ENCODE results near the gene PRRC2B. TPM values are rescaled to one million over a fixed set of nuclear protein-coding genes. Genes with fewer than 3 reads are reported as not detected.

PRRC2B gene
- total RNA-seq, 1 experiment from 2014 or later, result 170 TPM

DNA sequence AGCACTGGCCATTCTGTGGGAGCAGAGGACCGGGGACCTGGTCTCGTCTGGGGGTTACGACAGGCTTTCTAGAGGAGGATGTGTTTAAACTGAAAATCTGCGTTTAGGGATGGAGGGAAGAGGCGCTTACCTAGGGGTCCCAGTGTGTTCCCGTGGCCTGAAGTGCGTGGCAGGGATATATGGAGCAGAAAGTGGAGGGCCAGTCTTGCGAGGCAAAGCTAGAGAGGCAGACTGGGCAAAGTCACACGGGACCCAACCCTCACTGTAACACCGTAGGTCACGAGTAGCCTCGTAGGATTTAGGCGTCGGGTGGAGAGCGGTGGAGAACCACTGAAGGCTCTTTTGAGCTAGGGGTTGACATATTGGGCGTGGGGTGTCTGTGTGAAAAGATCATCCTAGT lies 76.1 kb downstream of the PRRC2B start:
- Histone ChIP-seq H3K9me3 (ENCODE audit: control insufficient read depth in 1 of 2, insufficient read depth in 1 of 2, low read depth in 1 of 2, low read length in 2 of 2) (no peaks in the 10 kb centered on the region), H3K9ac (ENCODE audit: low read length) (no peak overlapping the region), H4K20me1 (ENCODE audit: insufficient read depth) (no peaks in the 10 kb centered on the region), H2AFZ (ENCODE audit: low read depth, low read length, poor library complexity, severe bottlenecking) (no peak overlapping the region), H3K36me3 (ENCODE audit: control insufficient read depth in 1 of 2, insufficient read depth in 2 of 2, low read length in 2 of 2) (peaks cover 68 to 73% of the 10 kb centered on the region in 2 experiments), H3K79me2 (ENCODE audit: insufficient read depth, low read length) (peaks cover 85% of the 10 kb centered on the region), H3K9me2 (ENCODE audit: insufficient read depth) (no peaks in the 10 kb centered on the region), H3K4me2 (ENCODE audit: low read length) (no peak overlapping the region), H3K4me3 (replicated peaks in 1 of 2; ENCODE audit: low read depth in 1 of 2, low read length in 2 of 2) (no peak overlapping the region), H3K27me3 (ENCODE audit: insufficient read depth, low read length) (no peaks in the 10 kb centered on the region), H3K27ac (ENCODE audit: low read depth, low read length) (no peak overlapping the region), H3K4me1 (ENCODE audit: control insufficient read depth in 1 of 2, insufficient read depth in 2 of 2, low read length in 2 of 2) (no peaks in the 10 kb centered on the region)
- BruUV-seq (replicated peaks), result no TSS peak
- intact Hi-C loops (cut with micrococcal nuclease), result no loop called here
- DNase-seq (ENCODE audit: low read depth, low spot score), result no peak
- ATAC-seq, result no peak
- ChIA-PET RAD21 (ENCODE audit: low non-redundant PET in 1 of 2, low total read pairs in 2 of 2, uncharacterized antibody in 2 of 2, unreplicated experiment in 2 of 2) (no interaction called here), CTCF (no interaction called here), POLR2A (no interaction called here)
- no peak for TF ChIP-seq ZFX (IDR thresholded peaks at IDR 0.05)
- TF ChIP-seq, protein P1, sequence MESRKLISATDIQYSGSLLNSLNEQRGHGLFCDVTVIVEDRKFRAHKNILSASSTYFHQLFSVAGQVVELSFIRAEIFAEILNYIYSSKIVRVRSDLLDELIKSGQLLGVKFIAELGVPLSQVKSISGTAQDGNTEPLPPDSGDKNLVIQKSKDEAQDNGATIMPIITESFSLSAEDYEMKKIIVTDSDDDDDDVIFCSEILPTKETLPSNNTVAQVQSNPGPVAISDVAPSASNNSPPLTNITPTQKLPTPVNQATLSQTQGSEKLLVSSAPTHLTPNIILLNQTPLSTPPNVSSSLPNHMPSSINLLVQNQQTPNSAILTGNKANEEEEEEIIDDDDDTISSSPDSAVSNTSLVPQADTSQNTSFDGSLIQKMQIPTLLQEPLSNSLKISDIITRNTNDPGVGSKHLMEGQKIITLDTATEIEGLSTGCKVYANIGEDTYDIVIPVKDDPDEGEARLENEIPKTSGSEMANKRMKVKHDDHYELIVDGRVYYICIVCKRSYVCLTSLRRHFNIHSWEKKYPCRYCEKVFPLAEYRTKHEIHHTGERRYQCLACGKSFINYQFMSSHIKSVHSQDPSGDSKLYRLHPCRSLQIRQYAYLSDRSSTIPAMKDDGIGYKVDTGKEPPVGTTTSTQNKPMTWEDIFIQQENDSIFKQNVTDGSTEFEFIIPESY (IDR thresholded peaks at IDR 0.05; ENCODE audit: extremely low read depth, insufficient replicate concordance, low read length), result no peak
- TF ChIP-seq, protein P2, sequence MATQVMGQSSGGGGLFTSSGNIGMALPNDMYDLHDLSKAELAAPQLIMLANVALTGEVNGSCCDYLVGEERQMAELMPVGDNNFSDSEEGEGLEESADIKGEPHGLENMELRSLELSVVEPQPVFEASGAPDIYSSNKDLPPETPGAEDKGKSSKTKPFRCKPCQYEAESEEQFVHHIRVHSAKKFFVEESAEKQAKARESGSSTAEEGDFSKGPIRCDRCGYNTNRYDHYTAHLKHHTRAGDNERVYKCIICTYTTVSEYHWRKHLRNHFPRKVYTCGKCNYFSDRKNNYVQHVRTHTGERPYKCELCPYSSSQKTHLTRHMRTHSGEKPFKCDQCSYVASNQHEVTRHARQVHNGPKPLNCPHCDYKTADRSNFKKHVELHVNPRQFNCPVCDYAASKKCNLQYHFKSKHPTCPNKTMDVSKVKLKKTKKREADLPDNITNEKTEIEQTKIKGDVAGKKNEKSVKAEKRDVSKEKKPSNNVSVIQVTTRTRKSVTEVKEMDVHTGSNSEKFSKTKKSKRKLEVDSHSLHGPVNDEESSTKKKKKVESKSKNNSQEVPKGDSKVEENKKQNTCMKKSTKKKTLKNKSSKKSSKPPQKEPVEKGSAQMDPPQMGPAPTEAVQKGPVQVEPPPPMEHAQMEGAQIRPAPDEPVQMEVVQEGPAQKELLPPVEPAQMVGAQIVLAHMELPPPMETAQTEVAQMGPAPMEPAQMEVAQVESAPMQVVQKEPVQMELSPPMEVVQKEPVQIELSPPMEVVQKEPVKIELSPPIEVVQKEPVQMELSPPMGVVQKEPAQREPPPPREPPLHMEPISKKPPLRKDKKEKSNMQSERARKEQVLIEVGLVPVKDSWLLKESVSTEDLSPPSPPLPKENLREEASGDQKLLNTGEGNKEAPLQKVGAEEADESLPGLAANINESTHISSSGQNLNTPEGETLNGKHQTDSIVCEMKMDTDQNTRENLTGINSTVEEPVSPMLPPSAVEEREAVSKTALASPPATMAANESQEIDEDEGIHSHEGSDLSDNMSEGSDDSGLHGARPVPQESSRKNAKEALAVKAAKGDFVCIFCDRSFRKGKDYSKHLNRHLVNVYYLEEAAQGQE (IDR thresholded peaks at IDR 0.05; ENCODE audit: low read depth), result no peak
- TF ChIP-seq SRF (IDR thresholded peaks at IDR 0.05; ENCODE audit: low read depth), result no peak
- TF ChIP-seq ELF1 (IDR thresholded peaks at IDR 0.05; ENCODE audit: borderline replicate concordance, low read depth), result no peak
- TF ChIP-seq JUND (IDR thresholded peaks at IDR 0.05), result no peak
- no peak for TF ChIP-seq CBX3 (IDR thresholded peaks at IDR 0.05; ENCODE audit: low read depth)
- no peak for TF ChIP-seq ZNF274 (IDR thresholded peaks at IDR 0.05; ENCODE audit: low read depth, low read length)
- TF ChIP-seq POLR2AphosphoS5 (IDR thresholded peaks at IDR 0.05; ENCODE audit: low read depth, low read length), result no peak
- TF ChIP-seq EGR1 (IDR thresholded peaks at IDR 0.05; ENCODE audit: low read depth), result no peak
- no peak for TF ChIP-seq EZH2 (IDR thresholded peaks at IDR 0.05)

Data from HCT116 (cell line).